Activated CD4-positive, alpha-beta T cell treated with anti-CD3 and anti-CD28 coated beads, Interleukin-2, amount 10 ng/mL, durations not matched to agents 24 days and 14 days (primary cell): ENCODE data around the gene BMF. TPM values are rescaled to one million over a fixed set of nuclear protein-coding genes. Genes with fewer than 3 reads are reported as not detected.
A peak's percentile ranks its signal among the peaks of the same experiment; 100 is the strongest.
"Not testable (repeated sequence)": the region's sequence is repeated elsewhere in the genome, so short reads cannot be mapped to it uniquely, and the experiment has no call there.

ENCODE experiments used
- DNase-seq: peaks from one replicate; pipeline ENCODE4 v3.0.0; 2022
- H3K27ac Mint-ChIP-seq: one replicate; pipeline ENCODE4 v1.8.0; 2022; ENCODE audit warnings: mild to moderate bottlenecking, mixed read lengths
- H3K27me3 Mint-ChIP-seq: one replicate; pipeline ENCODE4 v1.8.0; 2022; ENCODE audit warnings: mixed read lengths
- H3K36me3 Mint-ChIP-seq: one replicate; pipeline ENCODE4 v1.8.0; 2022; ENCODE audit warnings: low read depth, mild to moderate bottlenecking, mixed read lengths
- H3K4me1 Mint-ChIP-seq: one replicate; pipeline ENCODE4 v1.8.0; 2021; ENCODE audit warnings: mixed read lengths
- H3K4me3 Mint-ChIP-seq: one replicate; pipeline ENCODE4 v1.8.0; 2022; ENCODE audit warnings: mild to moderate bottlenecking, moderate library complexity, mixed read lengths
- H3K9me3 Mint-ChIP-seq: one replicate; pipeline ENCODE4 v1.8.0; 2021; ENCODE audit warnings: mixed read lengths
- intact Hi-C: fragments of 100-400 bp; cut with micrococcal nuclease; formaldehyde crosslinking; loops from one replicate; pipeline ENCODE4 v1.15.1; 2023
- total RNA-seq: library from RNA; stranded (reverse); gene quantifications from 2 replicates; pipeline ENCODE4 v1.2.3, GENCODE V29; 2022

BMF gene
- total RNA-seq, 1 donor from 2014 or later: 8.4 TPM

- intact Hi-C loops: no loop called here
- no peak overlapping the region for H3K4me3 Mint-ChIP-seq
Measured at GRCh38 chr15:40118473-40118872, 9.8 kb upstream of the BMF start.

GRCh38 chr15:40115670-40116093, 7.0 kb upstream of the BMF start:
- Mint-ChIP-seq H3K27me3 (peaks cover 10% of the 10 kb centered on the region), H3K4me1 (peaks cover 24% of the 10 kb centered on the region), H3K27ac (peak overlapping the region; percentile 74), H3K9me3 (no peaks in the 10 kb centered on the region), H3K36me3 (no peaks in the 10 kb centered on the region), H3K4me3 (peak overlapping the region; percentile 39)
- DNase-seq: peak; percentile 88
- intact Hi-C loops: no loop called here

More at GRCh38 chr15:40118473-40118872, 9.8 kb upstream of the BMF start:
- Mint-ChIP-seq H3K27ac (no peak overlapping the region), H3K36me3 (no peaks in the 10 kb centered on the region), H3K27me3 (peaks cover 7% of the 10 kb centered on the region), H3K9me3 (no peaks in the 10 kb centered on the region), H3K4me1 (peaks cover 21% of the 10 kb centered on the region)
- no peak for DNase-seq

- H3K9me3 Mint-ChIP-seq, H3K27ac Mint-ChIP-seq, DNase-seq, H3K27me3 Mint-ChIP-seq, H3K36me3 Mint-ChIP-seq, H3K4me3 Mint-ChIP-seq, intact Hi-C loops: not testable (repeated sequence)
- peaks cover 24% of the 10 kb centered on the region for H3K4me1 Mint-ChIP-seq
Measured at GRCh38 chr15:40115106-40115505, 6.4 kb upstream of the BMF start.

- Mint-ChIP-seq H3K27ac (no peak overlapping the region), H3K36me3 (no peaks in the 10 kb centered on the region)
Measured at GRCh38 chr15:40114218-40114617, 5.5 kb upstream of the BMF start.

GRCh38 chr15:40112789-40113188, 4.1 kb upstream of the BMF start:
- peaks cover 36% of the 10 kb centered on the region for H3K4me1 Mint-ChIP-seq
- peaks cover 10% of the 10 kb centered on the region for H3K27me3 Mint-ChIP-seq
- intact Hi-C loops: no loop called here
- no peak for DNase-seq
- H3K36me3 Mint-ChIP-seq: no peaks in the 10 kb centered on the region
- no peaks in the 10 kb centered on the region for H3K9me3 Mint-ChIP-seq
- H3K4me3 Mint-ChIP-seq: no peak overlapping the region
- no peak overlapping the region for H3K27ac Mint-ChIP-seq

More at GRCh38 chr15:40114218-40114617, 5.5 kb upstream of the BMF start:
- H3K4me1 Mint-ChIP-seq: peaks cover 28% of the 10 kb centered on the region
- intact Hi-C loops: no loop called here
- peaks cover 10% of the 10 kb centered on the region for H3K27me3 Mint-ChIP-seq
- no peak overlapping the region for H3K4me3 Mint-ChIP-seq
- no peak for DNase-seq
- no peaks in the 10 kb centered on the region for H3K9me3 Mint-ChIP-seq

GRCh38 chr15:40111888-40112287, 3.2 kb upstream of the BMF start:
- Mint-ChIP-seq H3K36me3 (no peaks in the 10 kb centered on the region), H3K9me3 (no peaks in the 10 kb centered on the region), H3K27ac (no peak overlapping the region), H3K4me1 (peaks cover 44% of the 10 kb centered on the region), H3K27me3 (peaks cover 10% of the 10 kb centered on the region), H3K4me3 (no peak overlapping the region)
- DNase-seq: no peak
- intact Hi-C loops: no loop called here

- DNase-seq: peak; percentile 55
- intact Hi-C loops: no loop called here
- Mint-ChIP-seq H3K27ac (no peak overlapping the region), H3K36me3 (peaks cover 3% of the 10 kb centered on the region), H3K9me3 (no peaks in the 10 kb centered on the region), H3K27me3 (peaks cover 10% of the 10 kb centered on the region), H3K4me1 (peaks cover 48% of the 10 kb centered on the region), H3K4me3 (no peak overlapping the region)
Measured at GRCh38 chr15:40110866-40111550, 2.3 kb upstream of the BMF start.

GRCh38 chr15:40108061-40108854, 421 bp downstream of the BMF start:
- Mint-ChIP-seq H3K4me1 (peaks cover 54% of the 10 kb centered on the region), H3K4me3 (peak overlapping the region; percentile 95), H3K27ac (peak overlapping the region; percentile 81), H3K9me3 (no peaks in the 10 kb centered on the region), H3K27me3 (peaks cover 10% of the 10 kb centered on the region), H3K36me3 (peaks cover 10% of the 10 kb centered on the region)
- intact Hi-C loops: loop anchor here (1.0 to 5.0 kb wide), 3 partner anchors 53 to 326 kb away; partner anchors contain the start of genes BUB1B, FSIP1 and SRP14
- DNase-seq: no peak

- Mint-ChIP-seq H3K36me3 (peaks cover 17% of the 10 kb centered on the region), H3K4me3 (peak overlapping the region; percentile 95)
- DNase-seq: peak; percentile 72
Measured at GRCh38 chr15:40106203-40107161, 2.2 kb downstream of the BMF start.

GRCh38 chr15:40105517-40106202, 3.0 kb downstream of the BMF start:
- peak; percentile 83 for DNase-seq
- H3K4me3 Mint-ChIP-seq: peak overlapping the region; percentile 95

More at GRCh38 chr15:40106203-40107161, 2.2 kb downstream of the BMF start:
- Mint-ChIP-seq H3K9me3 (no peaks in the 10 kb centered on the region), H3K27me3 (peaks cover 6% of the 10 kb centered on the region), H3K27ac (peak overlapping the region; percentile 94), H3K4me1 (peaks cover 64% of the 10 kb centered on the region)
- intact Hi-C loops: loop anchor here (1.0 to 5.0 kb wide), 2 partner anchors 8 to 324 kb away; partner anchors contain the start of gene FSIP1

GRCh38 chr15:40104865-40105516, 3.7 kb downstream of the BMF start:
- Mint-ChIP-seq H3K9me3 (no peaks in the 10 kb centered on the region), H3K27me3 (no peaks in the 10 kb centered on the region), H3K27ac (peak overlapping the region; percentile 94), H3K36me3 (peaks cover 23% of the 10 kb centered on the region), H3K4me1 (peaks cover 75% of the 10 kb centered on the region), H3K4me3 (peak overlapping the region; percentile 95)
- DNase-seq: peak; percentile 93
- intact Hi-C loops: loop anchor here (1.0 to 5.0 kb wide), 2 partner anchors 58 to 323 kb away; partner anchors contain the start of gene FSIP1

More at GRCh38 chr15:40105517-40106202, 3.0 kb downstream of the BMF start:
- peaks cover 2% of the 10 kb centered on the region for H3K27me3 Mint-ChIP-seq
- H3K36me3 Mint-ChIP-seq: peaks cover 21% of the 10 kb centered on the region
- intact Hi-C loops: loop anchor here (1.0 to 5.0 kb wide), 2 partner anchors 58 to 323 kb away; partner anchors contain the start of gene FSIP1
- peaks cover 70% of the 10 kb centered on the region for H3K4me1 Mint-ChIP-seq
- no peaks in the 10 kb centered on the region for H3K9me3 Mint-ChIP-seq
- H3K27ac Mint-ChIP-seq: peak overlapping the region; percentile 94

GRCh38 chr15:40104296-40104864, 4.3 kb downstream of the BMF start:
- Mint-ChIP-seq H3K4me3 (peak overlapping the region; percentile 95), H3K27ac (peak overlapping the region; percentile 94), H3K27me3 (no peaks in the 10 kb centered on the region), H3K9me3 (no peaks in the 10 kb centered on the region), H3K4me1 (peaks cover 79% of the 10 kb centered on the region), H3K36me3 (peaks cover 23% of the 10 kb centered on the region)
- no peak for DNase-seq
- intact Hi-C loops: no loop called here
